GM23338 (cell line): ENCODE measurements around the gene CREB3L2. TPM values are rescaled to one million over a fixed set of nuclear protein-coding genes. Genes with fewer than 3 reads are reported as not detected.

Source experiments
- ATAC-seq: fragments of 200-7000 bp; cut with Tn5 transposase; 3 replicates; pipeline ENCODE4 v1.9.1; 2020
- DNase-seq: peaks from one replicate; pipeline ENCODE4 v3.0.0-alpha.2; 2015; ENCODE audit warnings: low spot score
- H2AFZ ChIP-seq: fragments of 200-600 bp; sonication (generic); 2 replicates; pipeline ENCODE4 v1.8.0; 2016; ENCODE audit warnings: antibody characterized with exemption, mild to moderate bottlenecking, moderate library complexity
- H3F3A ChIP-seq: fragments of 200-600 bp; sonication (generic); replicated peaks from 2 replicates; pipeline ENCODE4 v1.8.0; 2017; ENCODE audit warnings: antibody characterized with exemption, mixed run types, low read depth
- H3K27ac ChIP-seq: fragments of 200-600 bp; sonication (generic); 2 replicates; pipeline ENCODE4 v1.6.1; 2016; ENCODE audit warnings: low read depth
- H3K27me3 ChIP-seq: fragments of 200-600 bp; sonication (generic); 2 replicates; pipeline ENCODE4 v1.8.0; 2016; ENCODE audit warnings: mild to moderate bottlenecking, mixed run types, moderate library complexity; ENCODE audit not compliant: insufficient read depth
- H3K36me3 ChIP-seq: fragments of 200-600 bp; sonication (generic); 2 replicates; pipeline ENCODE4 v1.8.0; 2016; ENCODE audit warnings: mild to moderate bottlenecking; ENCODE audit not compliant: insufficient read depth
- H3K4me1 ChIP-seq: fragments of 200-600 bp; sonication (generic); 2 replicates; pipeline ENCODE4 v1.8.0; 2016; ENCODE audit warnings: mild to moderate bottlenecking, moderate library complexity; ENCODE audit not compliant: insufficient read depth
- H3K4me2 ChIP-seq: fragments of 200-600 bp; sonication (generic); 2 replicates; pipeline ENCODE4 v1.7.1; 2017; ENCODE audit warnings: mixed run types
- H3K4me3 ChIP-seq: fragments of 200-600 bp; sonication (generic); 2 replicates; pipeline ENCODE4 v1.6.1; 2016; ENCODE audit warnings: mixed run types
- H3K79me2 ChIP-seq: fragments of 200-600 bp; sonication (generic); replicated peaks from 2 replicates; pipeline ENCODE4 v1.8.0; 2017; ENCODE audit warnings: mild to moderate bottlenecking; ENCODE audit not compliant: insufficient read depth
- H3K9me2 ChIP-seq: fragments of 200-600 bp; sonication (generic); 2 replicates; pipeline ENCODE4 v1.8.0; 2017; ENCODE audit not compliant: insufficient read depth
- H4K20me1 ChIP-seq: fragments of 200-600 bp; sonication (generic); replicated peaks from 2 replicates; pipeline ENCODE4 v1.8.0; 2017; ENCODE audit warnings: mild to moderate bottlenecking; ENCODE audit not compliant: insufficient read depth
- H3K27ac Mint-ChIP-seq: 2 replicates; pipeline ENCODE4 v1.8.0; 2020; ENCODE audit warnings: inconsistent platforms, mild to moderate bottlenecking, moderate library complexity, mixed read lengths
- H3K27me3 Mint-ChIP-seq: 3 replicates; pipeline ENCODE4 v1.8.0; 2022; ENCODE audit warnings: low read depth, mild to moderate bottlenecking, moderate library complexity, mixed read lengths, inconsistent platforms; ENCODE audit not compliant: insufficient read depth, poor library complexity
- H3K36me3 Mint-ChIP-seq: 3 replicates; pipeline ENCODE4 v1.8.0; 2021; ENCODE audit warnings: low read depth, mild to moderate bottlenecking, inconsistent platforms, moderate library complexity, mixed read lengths
- H3K4me1 Mint-ChIP-seq: 3 replicates; pipeline ENCODE4 v1.8.0; 2020; ENCODE audit warnings: mild to moderate bottlenecking, inconsistent platforms, mixed read lengths
- H3K4me3 Mint-ChIP-seq: 3 replicates; pipeline ENCODE4 v1.8.0; 2021; ENCODE audit warnings: moderate library complexity, mild to moderate bottlenecking, inconsistent platforms, mixed read lengths
- H3K9me3 Mint-ChIP-seq: 3 replicates; pipeline ENCODE4 v1.8.0; 2020; ENCODE audit warnings: moderate library complexity, mild to moderate bottlenecking, inconsistent platforms, mixed read lengths
- CREB1 ChIP-seq: fragments of 250-450 bp; sonication (Bioruptor Pico); IDR thresholded peaks from 2 replicates; pipeline ENCODE4 v1.5.0; 2020; ENCODE audit warnings: low read depth, mild to moderate bottlenecking, moderate library complexity
- CTCF ChIP-seq, 2 experiments: fragments of 200-600 bp in 1 of 2; sonication (generic) in 1 of 2; conservative IDR thresholded peaks; 2 replicates each; pipeline versions ENCODE4 v1.5.1 to v1.6.1; 2016 to 2017; ENCODE audit warnings: antibody characterized with exemption in 2 of 2, low read depth in 2 of 2, mild to moderate bottlenecking in 2 of 2, moderate library complexity in 1 of 2
- ETS1 ChIP-seq: IDR thresholded peaks from 2 replicates; pipeline ENCODE4 v1.6.1; 2016; ENCODE audit warnings: antibody characterized with exemption
- EZH2 ChIP-seq: fragments of 200-600 bp; sonication (generic); IDR thresholded peaks from one replicate; pipeline ENCODE4 v1.8.0; 2017; ENCODE audit warnings: antibody characterized with exemption, mild to moderate bottlenecking, low read depth; ENCODE audit not compliant: unreplicated experiment
- EZH2phosphoT487 ChIP-seq: fragments of 200-600 bp; sonication (generic); IDR thresholded peaks from one replicate; pipeline ENCODE4 v1.8.1; 2018; ENCODE audit warnings: antibody characterized with exemption; ENCODE audit not compliant: unreplicated experiment
- JUNB ChIP-seq: IDR thresholded peaks from one replicate; pipeline ENCODE4 v1.6.1; 2016; ENCODE audit warnings: antibody characterized with exemption; ENCODE audit not compliant: unreplicated experiment
- NANOG ChIP-seq: IDR thresholded peaks from 2 replicates; pipeline ENCODE4 v1.6.1; 2016; ENCODE audit warnings: antibody characterized with exemption, borderline replicate concordance
- POLR2AphosphoS5 ChIP-seq: IDR thresholded peaks from 2 replicates; pipeline ENCODE4 v1.6.1; 2016; ENCODE audit warnings: antibody characterized with exemption, low read depth
- REST ChIP-seq: IDR thresholded peaks from one replicate; pipeline ENCODE4 v1.6.1; 2018; ENCODE audit warnings: antibody characterized with exemption; ENCODE audit not compliant: unreplicated experiment
- STAT1 ChIP-seq: IDR thresholded peaks from one replicate; pipeline ENCODE4 v1.6.1; 2016; ENCODE audit warnings: antibody characterized with exemption; ENCODE audit not compliant: unreplicated experiment
- ZNF114 ChIP-seq: fragments of 250-450 bp; sonication (Bioruptor Pico); IDR thresholded peaks from 2 replicates; pipeline ENCODE4 v1.5.0; 2020; ENCODE audit warnings: mild to moderate bottlenecking, moderate library complexity
- ZNF331 ChIP-seq: fragments of 250-450 bp; sonication (Bioruptor Pico); IDR thresholded peaks from 2 replicates; pipeline ENCODE4 v1.5.0; 2020; ENCODE audit warnings: low read depth, mild to moderate bottlenecking, moderate library complexity
- ZNF462 ChIP-seq: fragments of 250-450 bp; sonication (Bioruptor Pico); IDR thresholded peaks from 2 replicates; pipeline ENCODE4 v1.5.0; 2020; ENCODE audit warnings: mild to moderate bottlenecking, moderate library complexity
- polyA plus RNA-seq: library from polyadenylated mRNA; unstranded; fragments of >200 nt; fragmentation: Nextera tagmentation; extraction: Ambion mirVana; gene quantifications from 2 replicates; pipeline ENCODE4 v1.2.1, GENCODE V29; 2016
- total RNA-seq: library from RNA; depleted of rRNA; stranded (reverse); fragments of >200 nt; shearing (Covaris generic); gene quantifications from 2 replicates; pipeline ENCODE4 v1.2.3, GENCODE V29; 2014

The CREB3L2 gene
- total and polyA plus RNA-seq, 2 experiments from 2014 or later, result 14.5 to 27.1 TPM

- no peak overlapping the region for H2AFZ ChIP-seq
- peaks cover 21% of the 10 kb centered on the region for H3K4me1 ChIP-seq
- H3K4me3 ChIP-seq, result no peak overlapping the region
- peaks cover 86% of the 10 kb centered on the region for H3K79me2 ChIP-seq
- no peak overlapping the region for H3K4me2 ChIP-seq
- H3K9me2 ChIP-seq, result 0 out of 2 replicates have a peak, but pooled peaks cover 8% of the 10 kb centered on the region
- no peak overlapping the region for H3K27ac Mint-ChIP-seq
- peaks cover 37% of the 10 kb centered on the region for H3K4me1 Mint-ChIP-seq
- H4K20me1 ChIP-seq, result peaks cover 6% of the 10 kb centered on the region; the same call in 1 of the 2 replicates
- H3K4me3 Mint-ChIP-seq, result no peak overlapping the region
- H3K36me3 Mint-ChIP-seq, result no peaks in the 10 kb centered on the region
- H3K27ac ChIP-seq, result no peak overlapping the region
- no peaks in the 10 kb centered on the region for H3K36me3 ChIP-seq
- no peaks in the 10 kb centered on the region for H3F3A ChIP-seq
- no peak for DNase-seq
- ATAC-seq, result no peak
- H3K27me3 Mint-ChIP-seq, result peaks cover 3% of the 10 kb centered on the region
- H3K9me3 Mint-ChIP-seq, result no peaks in the 10 kb centered on the region
- TF ChIP-seq CTCF (conservative IDR thresholded peaks at IDR 0.05; ENCODE audit: low read depth in 2 of 2) (no peak), EZH2 (no peak), ZNF114 (CRISPR knock-in tag) (no peak), ETS1 (no peak), REST (no peak), EZH2phosphoT487 (no peak), ZNF462 (CRISPR knock-in tag) (no peak), CREB1 (CRISPR knock-in tag) (no peak), POLR2AphosphoS5 (no peak), ZNF331 (CRISPR knock-in tag) (no peak), NANOG (no peak), JUNB (no peak), STAT1 (no peak)
- no peaks in the 10 kb centered on the region for H3K27me3 ChIP-seq
These were observed 51.6 kb downstream of the CREB3L2 start for GRCh38 chr7:137950263-137950621.
